MM.1S (cell line): ENCODE data around the gene RASSF9.

Source experiments
- CTCF ChIP-seq: fragments of 300-600 bp; sonication (generic); IDR thresholded peaks from 2 replicates; pipeline ENCODE4 v1.5.1; 2016; ENCODE audit warnings: antibody characterized with exemption, low read length, mixed read lengths
- EZH2 ChIP-seq: fragments of 300-600 bp; sonication (generic); optimal IDR thresholded peaks from 2 replicates; pipeline ENCODE3; 2017; ENCODE audit warnings: low read depth, mild to moderate bottlenecking, antibody characterized with exemption, low read length, mixed read lengths

GRCh38 chr12:85865890-85866289, 29.7 kb upstream of the RASSF9 start:
- TF ChIP-seq EZH2, result no peak
- TF ChIP-seq CTCF, result no peak
